ENCODE data around the gene SDC4.

DNA sequence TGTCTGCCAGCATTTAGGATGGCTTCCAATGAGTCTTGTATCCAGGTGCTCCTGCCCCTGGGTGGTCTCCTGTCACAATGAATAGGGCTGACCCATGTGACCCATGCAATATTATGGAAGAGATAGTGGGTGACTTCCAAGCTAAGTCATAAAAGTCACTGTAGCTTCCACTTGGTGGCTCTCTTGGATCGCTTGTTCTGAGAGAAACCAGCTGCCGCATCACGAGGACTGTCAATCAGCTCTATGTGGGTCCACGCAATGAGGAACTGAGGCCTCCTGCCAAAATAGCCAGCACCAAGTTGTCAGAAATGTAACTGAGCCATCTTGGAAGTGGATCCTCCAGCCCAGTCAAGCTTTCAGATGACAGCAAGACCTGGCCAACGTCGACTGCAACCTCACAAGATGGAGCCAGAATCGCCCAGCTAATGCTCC is 25.3 kb downstream of the SDC4 start:
- TF ChIP-seq ZNF660 (tag by site-specific recombination; IDR thresholded peaks at IDR 0.05), result no peak
- no peak for TF ChIP-seq ZNF555 (tag by site-specific recombination; conservative IDR thresholded peaks at IDR 0.05)
- no peak for TF ChIP-seq ZNF335 (tag by site-specific recombination; conservative IDR thresholded peaks at IDR 0.05)
- no peak for TF ChIP-seq ZNF175 (tag by site-specific recombination; IDR thresholded peaks at IDR 0.05)
- no peak for TF ChIP-seq SP2 (tag by site-specific recombination; IDR thresholded peaks at IDR 0.05)
- TF ChIP-seq ZFP3 (tag by site-specific recombination; IDR thresholded peaks at IDR 0.05; ENCODE audit: low read depth), result no peak
- no peak for TF ChIP-seq ZNF747 (tag by site-specific recombination; IDR thresholded peaks at IDR 0.05)
- no peak for TF ChIP-seq ZNF670 (tag by site-specific recombination; IDR thresholded peaks at IDR 0.05; ENCODE audit: low read depth)
- TF ChIP-seq PRDM1 (tag by site-specific recombination; IDR thresholded peaks at IDR 0.05), result no peak
- no peak for TF ChIP-seq REST (tag by site-specific recombination; IDR thresholded peaks at IDR 0.05)
- TF ChIP-seq CTCF (tag by site-specific recombination; IDR thresholded peaks at IDR 0.05), result peak; percentile 35; the same call in 1 of the 2 replicates
- TF ChIP-seq AEBP2 (tag by site-specific recombination; IDR thresholded peaks at IDR 0.05; ENCODE audit: borderline replicate concordance), result no peak
- TF ChIP-seq ZNF701 (tag by site-specific recombination; IDR thresholded peaks at IDR 0.05), result no peak
- TF ChIP-seq ZBTB1 (tag by site-specific recombination; IDR thresholded peaks at IDR 0.05), result no peak

Data from HEK293 (cell line).